Bronchial epithelial cell (primary cell): ENCODE measurements around the gene CALML3. TPM values are rescaled to one million over a fixed set of nuclear protein-coding genes. Genes with fewer than 3 reads are reported as not detected.

Experiments used
- DNase-seq: peaks from one replicate; pipeline ENCODE4 v3.0.0-alpha.2; 2010; ENCODE audit warnings: low read depth
- FAIRE-seq: peaks from 2 replicates; lab custom pipeline; 2011; peaks lifted over from hg19 to GRCh38; lab: Jason Lieb, UNC
- H3K27me3 ChIP-seq: 2 replicates; pipeline ENCODE4 v1.5.1; 2011; ENCODE audit warnings: low read length; ENCODE audit not compliant: control insufficient read depth, insufficient read depth
- H3K36me3 ChIP-seq: 2 replicates; pipeline ENCODE4 v1.5.1; 2011; ENCODE audit warnings: low read length; ENCODE audit not compliant: control insufficient read depth, insufficient read depth
- H3K4me3 ChIP-seq: 2 replicates; pipeline ENCODE4 v1.5.1; 2011; ENCODE audit warnings: mild to moderate bottlenecking, low read depth, low read length, control low read depth
- CTCF ChIP-seq: IDR thresholded peaks from 2 replicates; pipeline ENCODE4 v1.5.1; 2011; ENCODE audit warnings: mild to moderate bottlenecking, moderate library complexity, low read length, control low read depth, inconsistent platforms; ENCODE audit not compliant: insufficient read depth, severe bottlenecking
- total RNA-seq: library from RNA; depleted of rRNA; stranded (reverse); fragments of >200 nt; gene quantifications from 2 replicates; pipeline ENCODE4 v1.2.1, GENCODE V29; 2014

The CALML3 gene
- total RNA-seq, 1 donor from 2014 or later, result 0.53 TPM

- DNase-seq, result no peak
- no peaks in the 10 kb centered on the region for H3K27me3 ChIP-seq
- no peak overlapping the region for H3K4me3 ChIP-seq
- no peak for FAIRE-seq
- H3K36me3 ChIP-seq, result no peaks in the 10 kb centered on the region
- TF ChIP-seq CTCF, result no peak
Measured at GRCh38 chr10:5508161-5508604, 16.6 kb upstream of the CALML3 start.

GRCh38 chr10:5508786-5509185 is 16.0 kb upstream of the CALML3 start:
- TF ChIP-seq CTCF, result no peak

GRCh38 chr10:5509236-5509635 is 15.5 kb upstream of the CALML3 start:
- FAIRE-seq (no peak), DNase-seq (no peak)
- H3K27me3 ChIP-seq, result no peaks in the 10 kb centered on the region
- no peak overlapping the region for H3K4me3 ChIP-seq
- TF ChIP-seq CTCF, result no peak
- no peaks in the 10 kb centered on the region for H3K36me3 ChIP-seq

More at GRCh38 chr10:5508786-5509185, 16.0 kb upstream of the CALML3 start:
- Histone ChIP-seq H3K36me3 (no peaks in the 10 kb centered on the region), H3K4me3 (no peak overlapping the region), H3K27me3 (no peaks in the 10 kb centered on the region)
- DNase-seq, result no peak
- FAIRE-seq, result no peak

- TF ChIP-seq CTCF, result no peak
- no peak for FAIRE-seq
- H3K27me3 ChIP-seq, result no peaks in the 10 kb centered on the region
- no peaks in the 10 kb centered on the region for H3K36me3 ChIP-seq
- H3K4me3 ChIP-seq, result no peak overlapping the region
- no peak for DNase-seq
Measured at GRCh38 chr10:5509691-5510090, 15.1 kb upstream of the CALML3 start.

GRCh38 chr10:5510281-5511072 is 14.3 kb upstream of the CALML3 start:
- DNase-seq (no peak), FAIRE-seq (no peak)
- Histone ChIP-seq H3K27me3 (no peaks in the 10 kb centered on the region), H3K36me3 (no peaks in the 10 kb centered on the region), H3K4me3 (no peak overlapping the region)
- TF ChIP-seq CTCF, result no peak
